Limb (tissue), 2 donors: Measurements from ENCODE around the gene AFAP1.

ENCODE experiments used
- DNase-seq, 2 donors: peaks; one replicate each; pipeline ENCODE4 v3.0.0-alpha.2; 2016; ENCODE audit errors: extremely low spot score in 2 of 2

Gene AFAP1

GRCh38 chr4:7771541-7772507 is 167.8 kb downstream of the AFAP1 start:
- peak in 1 of 2 donors; percentile 32 for DNase-seq

- no peak for DNase-seq
Observed at GRCh38 chr4:7771056-7771455, 168.6 kb downstream of the AFAP1 start.

GRCh38 chr4:7770224-7771050 is 169.2 kb downstream of the AFAP1 start:
- DNase-seq = peak; percentile 34 to 38

- DNase-seq = peak in 1 of 2 donors; percentile 37
Observed at GRCh38 chr4:7769396-7770223, 170.1 kb downstream of the AFAP1 start.

GRCh38 chr4:7768736-7769135 is 170.9 kb downstream of the AFAP1 start:
- no peak for DNase-seq

- no peak for DNase-seq
Observed at GRCh38 chr4:7767966-7768365, 171.7 kb downstream of the AFAP1 start.

- no peak for DNase-seq
Observed at GRCh38 chr4:7767526-7767925, 172.1 kb downstream of the AFAP1 start.

- DNase-seq = no peak
Observed at GRCh38 chr4:7766661-7767345, 172.9 kb downstream of the AFAP1 start.

GRCh38 chr4:7766086-7766485 is 173.6 kb downstream of the AFAP1 start:
- no peak for DNase-seq

- no peak for DNase-seq
Observed at GRCh38 chr4:7765666-7766065, 174.0 kb downstream of the AFAP1 start.

GRCh38 chr4:7764466-7764865 is 175.2 kb downstream of the AFAP1 start:
- no peak for DNase-seq

GRCh38 chr4:7763788-7764187 is 175.9 kb downstream of the AFAP1 start:
- no peak for DNase-seq

GRCh38 chr4:7763106-7763505 is 176.6 kb downstream of the AFAP1 start:
- no peak for DNase-seq

GRCh38 chr4:7762376-7763030 is 177.2 kb downstream of the AFAP1 start:
- no peak for DNase-seq

GRCh38 chr4:7761720-7762119 is 177.9 kb downstream of the AFAP1 start:
- DNase-seq = peak; percentile 72 to 84

GRCh38 chr4:7761312-7761711 is 178.3 kb downstream of the AFAP1 start:
- no peak for DNase-seq

GRCh38 chr4:7760706-7761105 is 179.0 kb downstream of the AFAP1 start:
- no peak for DNase-seq

GRCh38 chr4:7760228-7760627 is 179.4 kb downstream of the AFAP1 start:
- DNase-seq = no peak

- no peak for DNase-seq
Observed at GRCh38 chr4:7759635-7760034, 180.0 kb downstream of the AFAP1 start.

GRCh38 chr4:7759216-7759615 is 180.4 kb downstream of the AFAP1 start:
- DNase-seq = no peak
